GM12878 (cell line): Measurements from ENCODE around the gene RPL38.

ENCODE experiments used
- BHLHE40 ChIP-seq, 2 experiments: fragments of 450-650 bp in 1 of 2; IDR thresholded peaks; 2 replicates each; pipeline ENCODE4 v1.6.1; 2011 to 2017; ENCODE audit warnings: low read depth in 2 of 2, borderline replicate concordance in 1 of 2, improper control_type of control experiment in 1 of 2, low read length in 1 of 2, mild to moderate bottlenecking in 1 of 2
- CHD4 ChIP-seq: fragments of 200-600 bp; sonication (generic); IDR thresholded peaks from 2 replicates; pipeline ENCODE4 v1.6.1; 2016; ENCODE audit warnings: mild to moderate bottlenecking
- CREB1 ChIP-seq: IDR thresholded peaks from 2 replicates; pipeline ENCODE4 v1.6.1; 2012; ENCODE audit warnings: low read depth, mild to moderate bottlenecking, inconsistent platforms
- NFIC ChIP-seq: IDR thresholded peaks from 2 replicates; pipeline ENCODE4 v1.6.1; 2012; ENCODE audit warnings: low read depth, mild to moderate bottlenecking, inconsistent platforms, low read length, moderate library complexity
- NFXL1 ChIP-seq: fragments of 450-650 bp; IDR thresholded peaks from 2 replicates; pipeline ENCODE4 v1.6.1; 2017; ENCODE audit warnings: antibody characterized with exemption, mild to moderate bottlenecking, borderline replicate concordance
- NFYA ChIP-seq: IDR thresholded peaks from 2 replicates; pipeline ENCODE4 v1.6.1; 2011; ENCODE audit warnings: low read depth, mild to moderate bottlenecking, low read length, improper control_type of control experiment, borderline replicate concordance
- RAD21 ChIP-seq: IDR thresholded peaks from 2 replicates; pipeline ENCODE4 v1.6.1; 2011; ENCODE audit warnings: mild to moderate bottlenecking, low read depth, low read length, moderate library complexity; ENCODE audit not compliant: insufficient read depth
- RFX5 ChIP-seq: IDR thresholded peaks from 2 replicates; pipeline ENCODE4 v1.6.1; 2011; ENCODE audit warnings: low read depth, low read length, improper control_type of control experiment
- SPI1 ChIP-seq: IDR thresholded peaks from 2 replicates; pipeline ENCODE4 v1.6.1; 2011; ENCODE audit warnings: low read depth, mild to moderate bottlenecking, low read length, moderate library complexity, borderline replicate concordance; ENCODE audit not compliant: insufficient read depth
- TCF7 ChIP-seq: IDR thresholded peaks from 2 replicates; pipeline ENCODE4 v1.6.1; 2014; ENCODE audit warnings: antibody characterized with exemption, borderline replicate concordance

GRCh38 chr17:74201250-74201649 lies 2.2 kb upstream of the RPL38 start:
- no peak for TF ChIP-seq RFX5
- TF ChIP-seq CHD4: no peak
- TF ChIP-seq NFIC: no peak
- TF ChIP-seq TCF7: no peak
- TF ChIP-seq SPI1: no peak
- no peak for TF ChIP-seq NFYA
- no peak for TF ChIP-seq NFXL1
- TF ChIP-seq CREB1: no peak
- TF ChIP-seq RAD21: no peak
- TF ChIP-seq BHLHE40 (IDR thresholded peaks at IDR 0.05; ENCODE audit: borderline replicate concordance in 1 of 2, low read depth in 2 of 2, low read length in 1 of 2): no peak
